ENCODE results near the gene SCLY. TPM values are rescaled to one million over a fixed set of nuclear protein-coding genes. Genes with fewer than 3 reads are reported as not detected.
A peak's percentile ranks its signal among the peaks of the same experiment; 100 is the strongest.

SCLY gene
- total and polyA plus RNA-seq, 2 of the 13 experiments (the other 11 are each of a cell fraction or from before 2014, with no cell fraction given) = 27.9 to 38.6 TPM

DNA sequence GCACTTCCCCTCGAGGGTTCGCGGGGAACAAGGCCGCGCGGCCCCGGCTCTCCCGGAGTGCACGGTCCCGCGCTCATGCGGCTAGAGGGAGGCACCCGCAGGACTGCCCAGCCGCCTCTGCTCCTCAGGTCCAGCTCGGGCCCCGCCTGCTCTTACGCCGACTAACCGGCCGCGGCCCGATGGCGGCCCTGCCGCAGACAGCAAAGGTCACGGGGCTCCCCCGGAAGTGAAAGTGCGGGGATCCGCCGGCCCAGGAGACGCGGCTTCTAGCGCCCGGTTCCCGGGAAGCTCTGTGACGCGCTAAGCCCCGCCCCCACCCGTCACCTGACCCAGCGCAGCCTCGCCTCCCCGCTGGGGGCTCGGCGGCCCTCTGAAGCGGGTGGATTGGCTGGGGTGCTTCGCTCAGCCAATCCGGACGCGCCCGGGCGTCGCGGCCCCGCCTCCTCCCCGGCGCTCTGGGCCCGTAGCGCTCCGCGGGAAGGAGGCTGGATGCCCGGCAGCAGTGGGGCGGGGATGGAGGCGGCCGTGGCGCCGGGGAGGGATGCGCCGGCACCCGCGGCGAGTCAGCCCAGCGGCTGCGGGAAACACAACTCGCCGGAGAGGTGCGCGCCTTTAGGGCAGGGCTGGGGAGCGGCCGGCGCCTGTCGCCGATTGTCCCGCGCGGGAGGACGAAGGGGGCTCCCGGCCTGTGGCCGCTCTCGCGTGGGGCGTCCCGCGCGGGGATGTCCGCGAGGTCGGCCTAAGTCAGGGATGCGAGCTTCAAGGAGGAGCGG is at the start of gene SCLY (continued):
- TF ChIP-seq, protein P1, sequence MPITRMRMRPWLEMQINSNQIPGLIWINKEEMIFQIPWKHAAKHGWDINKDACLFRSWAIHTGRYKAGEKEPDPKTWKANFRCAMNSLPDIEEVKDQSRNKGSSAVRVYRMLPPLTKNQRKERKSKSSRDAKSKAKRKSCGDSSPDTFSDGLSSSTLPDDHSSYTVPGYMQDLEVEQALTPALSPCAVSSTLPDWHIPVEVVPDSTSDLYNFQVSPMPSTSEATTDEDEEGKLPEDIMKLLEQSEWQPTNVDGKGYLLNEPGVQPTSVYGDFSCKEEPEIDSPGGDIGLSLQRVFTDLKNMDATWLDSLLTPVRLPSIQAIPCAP (CRISPR knock-in tag; IDR thresholded peaks at IDR 0.05; ENCODE audit: low read depth) = no peak; the same call in 1 of the 2 replicates
- no peak for TF ChIP-seq ATF7 (IDR thresholded peaks at IDR 0.05)
- TF ChIP-seq ATF7 (CRISPR knock-in tag; IDR thresholded peaks at IDR 0.05) = peak; percentile 18; the same call in 1 of the 2 replicates
- TF ChIP-seq NFATC3 (CRISPR knock-in tag; IDR thresholded peaks at IDR 0.05) = peak; percentile 34; the same call in 1 of the 2 replicates
- TF ChIP-seq MAFK (conservative IDR thresholded peaks at IDR 0.05 in 1 of 2, IDR thresholded peaks at IDR 0.05 in 1 of 2; ENCODE audit: low read length in 2 of 2) = no peak
- TF ChIP-seq ZNF569 (CRISPR knock-in tag; IDR thresholded peaks at IDR 0.05; ENCODE audit: borderline replicate concordance) = no peak
- TF ChIP-seq, protein P2, sequence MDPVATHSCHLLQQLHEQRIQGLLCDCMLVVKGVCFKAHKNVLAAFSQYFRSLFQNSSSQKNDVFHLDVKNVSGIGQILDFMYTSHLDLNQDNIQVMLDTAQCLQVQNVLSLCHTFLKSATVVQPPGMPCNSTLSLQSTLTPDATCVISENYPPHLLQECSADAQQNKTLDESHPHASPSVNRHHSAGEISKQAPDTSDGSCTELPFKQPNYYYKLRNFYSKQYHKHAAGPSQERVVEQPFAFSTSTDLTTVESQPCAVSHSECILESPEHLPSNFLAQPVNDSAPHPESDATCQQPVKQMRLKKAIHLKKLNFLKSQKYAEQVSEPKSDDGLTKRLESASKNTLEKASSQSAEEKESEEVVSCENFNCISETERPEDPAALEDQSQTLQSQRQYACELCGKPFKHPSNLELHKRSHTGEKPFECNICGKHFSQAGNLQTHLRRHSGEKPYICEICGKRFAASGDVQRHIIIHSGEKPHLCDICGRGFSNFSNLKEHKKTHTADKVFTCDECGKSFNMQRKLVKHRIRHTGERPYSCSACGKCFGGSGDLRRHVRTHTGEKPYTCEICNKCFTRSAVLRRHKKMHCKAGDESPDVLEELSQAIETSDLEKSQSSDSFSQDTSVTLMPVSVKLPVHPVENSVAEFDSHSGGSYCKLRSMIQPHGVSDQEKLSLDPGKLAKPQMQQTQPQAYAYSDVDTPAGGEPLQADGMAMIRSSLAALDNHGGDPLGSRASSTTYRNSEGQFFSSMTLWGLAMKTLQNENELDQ (CRISPR knock-in tag; IDR thresholded peaks at IDR 0.05; ENCODE audit: borderline replicate concordance) = no peak
- no peak for TF ChIP-seq CENPT (CRISPR knock-in tag; IDR thresholded peaks at IDR 0.05; ENCODE audit: low read depth)
- TF ChIP-seq PATZ1 (CRISPR knock-in tag; IDR thresholded peaks at IDR 0.05) = peak; percentile 84
- peak; percentile 58 for TF ChIP-seq HNRNPK (IDR thresholded peaks at IDR 0.05; ENCODE audit: low read depth, low read length, poor library complexity, severe bottlenecking)
- TF ChIP-seq, protein P3, sequence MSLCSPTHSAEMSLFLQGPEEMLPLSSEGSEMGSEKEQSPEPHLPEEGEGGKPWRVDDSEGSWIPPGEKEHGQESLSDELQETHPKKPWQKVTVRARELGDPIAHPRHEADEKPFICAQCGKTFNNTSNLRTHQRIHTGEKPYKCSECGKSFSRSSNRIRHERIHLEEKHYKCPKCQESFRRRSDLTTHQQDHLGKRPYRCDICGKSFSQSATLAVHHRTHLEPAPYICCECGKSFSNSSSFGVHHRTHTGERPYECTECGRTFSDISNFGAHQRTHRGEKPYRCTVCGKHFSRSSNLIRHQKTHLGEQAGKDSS (CRISPR knock-in tag; IDR thresholded peaks at IDR 0.05; ENCODE audit: borderline replicate concordance, low read depth) = no peak; the same call in 1 of the 2 replicates
- peak; percentile 82 for TF ChIP-seq ARHGAP35 (CRISPR knock-in tag; IDR thresholded peaks at IDR 0.05; ENCODE audit: borderline replicate concordance)
